ENCODE data around the gene KIRREL1.

GRCh38 chr1:158101927-158102326 is 108.5 kb downstream of the KIRREL1 start:
- no peak for TF ChIP-seq CTCF (IDR thresholded peaks at IDR 0.05 in 8 of 11, conservative IDR thresholded peaks at IDR 0.05 in 3 of 11)
- no peak for TF ChIP-seq POLR2A (IDR thresholded peaks at IDR 0.05)

Measured in spleen (tissue), 7 donors.